K562 (cell line): ENCODE results near the gene SLC24A4.

Experiments
- EZH2 ChIP-seq: IDR thresholded peaks from 2 replicates; pipeline ENCODE4 v1.6.1; 2012; ENCODE audit warnings: low read depth, mild to moderate bottlenecking, inconsistent platforms, low read length, borderline replicate concordance
- GABPB1 ChIP-seq: sonication (generic); formaldehyde crosslinking; IDR thresholded peaks from 2 replicates; pipeline ENCODE4 v1.8.0; 2022; ENCODE audit warnings: mild to moderate bottlenecking, missing genetic modification reagents
- TF ChIP-seq, protein P1 (sequence below): fragments of 250-450 bp; sonication (Bioruptor Pico); IDR thresholded peaks from 2 replicates; pipeline ENCODE4 v1.4.0; 2020; ENCODE audit warnings: borderline replicate concordance

- TF ChIP-seq, protein P1, sequence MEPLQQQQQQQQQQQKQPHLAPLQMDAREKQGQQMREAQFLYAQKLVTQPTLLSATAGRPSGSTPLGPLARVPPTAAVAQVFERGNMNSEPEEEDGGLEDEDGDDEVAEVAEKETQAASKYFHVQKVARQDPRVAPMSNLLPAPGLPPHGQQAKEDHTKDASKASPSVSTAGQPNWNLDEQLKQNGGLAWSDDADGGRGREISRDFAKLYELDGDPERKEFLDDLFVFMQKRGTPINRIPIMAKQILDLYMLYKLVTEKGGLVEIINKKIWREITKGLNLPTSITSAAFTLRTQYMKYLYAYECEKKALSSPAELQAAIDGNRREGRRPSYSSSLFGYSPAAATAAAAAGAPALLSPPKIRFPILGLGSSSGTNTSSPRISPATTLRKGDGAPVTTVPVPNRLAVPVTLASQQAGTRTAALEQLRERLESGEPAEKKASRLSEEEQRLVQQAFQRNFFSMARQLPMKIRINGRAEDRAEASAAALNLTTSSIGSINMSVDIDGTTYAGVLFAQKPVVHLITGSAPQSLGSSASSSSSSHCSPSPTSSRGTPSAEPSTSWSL, result no peak
- TF ChIP-seq GABPB1 (CRISPR knock-in tag) (no peak), EZH2 (no peak)
Observed at GRCh38 chr14:92492258-92492657, 169.3 kb downstream of the SLC24A4 start.
